ENCODE data around the gene C19orf25. TPM values are rescaled to one million over a fixed set of nuclear protein-coding genes. Genes with fewer than 3 reads are reported as not detected.
A peak's percentile ranks its signal among the peaks of the same experiment; 100 is the strongest.

The C19orf25 gene
- total RNA-seq, 1 donor from 2014 or later, result 37.1 TPM

- H3K4me1 Mint-ChIP-seq (ENCODE audit: low read depth), result no peaks in the 10 kb centered on the region
- peaks cover 5% of the 10 kb centered on the region for H3K27me3 Mint-ChIP-seq (ENCODE audit: insufficient read depth)
- H3K9me3 Mint-ChIP-seq, result no peaks in the 10 kb centered on the region
- H3K27ac Mint-ChIP-seq, result no peak overlapping the region
- no peak overlapping the region for H3K4me3 Mint-ChIP-seq
- H3K36me3 Mint-ChIP-seq (ENCODE audit: low read depth), result no peaks in the 10 kb centered on the region
- no peak for DNase-seq (ENCODE audit: low spot score)
- intact Hi-C loops (cut with micrococcal nuclease), result no loop called here
Measured at GRCh38 chr19:1497578-1498235, 18.7 kb upstream of the C19orf25 start.

- peaks cover 2% of the 10 kb centered on the region for H3K4me1 Mint-ChIP-seq (ENCODE audit: low read depth)
- no peak overlapping the region for H3K27ac Mint-ChIP-seq
- no peaks in the 10 kb centered on the region for H3K9me3 Mint-ChIP-seq
- intact Hi-C loops (cut with micrococcal nuclease), result no loop called here
- H3K4me3 Mint-ChIP-seq, result no peak overlapping the region
- no peaks in the 10 kb centered on the region for H3K36me3 Mint-ChIP-seq (ENCODE audit: low read depth)
- peaks cover 3% of the 10 kb centered on the region for H3K27me3 Mint-ChIP-seq (ENCODE audit: insufficient read depth)
- DNase-seq (ENCODE audit: low spot score), result no peak
Measured at GRCh38 chr19:1496714-1497577, 17.9 kb upstream of the C19orf25 start.

GRCh38 chr19:1495799-1496713, 17.0 kb upstream of the C19orf25 start:
- Mint-ChIP-seq H3K4me1 (ENCODE audit: low read depth) (peaks cover 6% of the 10 kb centered on the region), H3K9me3 (no peaks in the 10 kb centered on the region), H3K27me3 (ENCODE audit: insufficient read depth) (peaks cover 6% of the 10 kb centered on the region), H3K36me3 (ENCODE audit: low read depth) (no peaks in the 10 kb centered on the region), H3K4me3 (no peak overlapping the region), H3K27ac (no peak overlapping the region)
- no peak for DNase-seq (ENCODE audit: low spot score)
- intact Hi-C loops (cut with micrococcal nuclease), result no loop called here

- Mint-ChIP-seq H3K36me3 (ENCODE audit: low read depth) (no peaks in the 10 kb centered on the region), H3K4me1 (ENCODE audit: low read depth) (peaks cover 11% of the 10 kb centered on the region), H3K4me3 (no peak overlapping the region), H3K27me3 (ENCODE audit: insufficient read depth) (peaks cover 6% of the 10 kb centered on the region), H3K9me3 (no peaks in the 10 kb centered on the region), H3K27ac (no peak overlapping the region)
- DNase-seq (ENCODE audit: low spot score), result no peak
- intact Hi-C loops (cut with micrococcal nuclease), result no loop called here
Measured at GRCh38 chr19:1495051-1495798, 16.2 kb upstream of the C19orf25 start.

- peaks cover 6% of the 10 kb centered on the region for H3K27me3 Mint-ChIP-seq (ENCODE audit: insufficient read depth)
- intact Hi-C loops (cut with micrococcal nuclease), result loop anchor here (5.0 kb wide), 1 partner anchor 368 kb away; the partner anchor contains the start of gene KLF16
- H3K36me3 Mint-ChIP-seq (ENCODE audit: low read depth), result no peaks in the 10 kb centered on the region
- no peak overlapping the region for H3K27ac Mint-ChIP-seq
- DNase-seq (ENCODE audit: low spot score), result no peak
- H3K9me3 Mint-ChIP-seq, result no peaks in the 10 kb centered on the region
- H3K4me1 Mint-ChIP-seq (ENCODE audit: low read depth), result peaks cover 11% of the 10 kb centered on the region
- H3K4me3 Mint-ChIP-seq, result no peak overlapping the region
Measured at GRCh38 chr19:1494115-1494815, 15.2 kb upstream of the C19orf25 start.

- Mint-ChIP-seq H3K9me3 (no peaks in the 10 kb centered on the region), H3K36me3 (ENCODE audit: low read depth) (no peaks in the 10 kb centered on the region), H3K4me3 (peak overlapping the region; percentile 81), H3K27ac (no peak overlapping the region), H3K4me1 (ENCODE audit: low read depth) (peaks cover 11% of the 10 kb centered on the region), H3K27me3 (ENCODE audit: insufficient read depth) (peaks cover 6% of the 10 kb centered on the region)
- intact Hi-C loops (cut with micrococcal nuclease), result loop anchor here (5.0 kb wide), 1 partner anchor 370 kb away; the partner anchor contains the start of gene KLF16
- no peak for DNase-seq (ENCODE audit: low spot score)
Measured at GRCh38 chr19:1492474-1493006, 13.5 kb upstream of the C19orf25 start.

GRCh38 chr19:1491849-1492170, 12.8 kb upstream of the C19orf25 start:
- H3K27ac Mint-ChIP-seq, result peak overlapping the region; percentile 21
- H3K27me3 Mint-ChIP-seq (ENCODE audit: insufficient read depth), result peaks cover 6% of the 10 kb centered on the region
- intact Hi-C loops (cut with micrococcal nuclease), result loop anchor here (2.0 to 5.0 kb wide), 5 partner anchors 21 to 370 kb away; partner anchors contain the start of genes DAZAP1, KLF16, MBD3 and TCF3
- no peaks in the 10 kb centered on the region for H3K36me3 Mint-ChIP-seq (ENCODE audit: low read depth)
- peaks cover 11% of the 10 kb centered on the region for H3K4me1 Mint-ChIP-seq (ENCODE audit: low read depth)
- DNase-seq (ENCODE audit: low spot score), result no peak
- peak overlapping the region; percentile 81 for H3K4me3 Mint-ChIP-seq
- no peaks in the 10 kb centered on the region for H3K9me3 Mint-ChIP-seq

GRCh38 chr19:1491114-1491848, 12.3 kb upstream of the C19orf25 start, which contains the start of gene REEP6:
Gene REEP6 (plus strand): TSS chr19:1491181. CDS start chr19:1491270, 89 bp downstream.
- no peaks in the 10 kb centered on the region for H3K9me3 Mint-ChIP-seq
- peaks cover 11% of the 10 kb centered on the region for H3K4me1 Mint-ChIP-seq (ENCODE audit: low read depth)
- intact Hi-C loops (cut with micrococcal nuclease), result loop anchor here (2.0 to 5.0 kb wide), 5 partner anchors 20 to 371 kb away; partner anchors contain the start of genes DAZAP1, KLF16, MBD3 and TCF3

GRCh38 chr19:1490311-1491113, 11.5 kb upstream of the C19orf25 start, which contains the start of gene PCSK4:
Gene PCSK4 (minus strand): TSS chr19:1490350. CDS start chr19:1490346, 4 bp downstream.
- intact Hi-C loops (cut with micrococcal nuclease), result loop anchor here (1.0 to 5.0 kb wide), 12 partner anchors 11 to 606 kb away; partner anchors contain the start of genes ADAMTSL5, ATP8B3, C19orf25 and CIRBP
- no peaks in the 10 kb centered on the region for H3K36me3 Mint-ChIP-seq (ENCODE audit: low read depth)
- peak within 1 kb of the TSS; percentile 74 for H3K27ac Mint-ChIP-seq
- no peaks in the 10 kb centered on the region for H3K9me3 Mint-ChIP-seq
- peak within 1 kb of the TSS; percentile 82 for H3K4me3 Mint-ChIP-seq
- peak; percentile 93 for DNase-seq (ENCODE audit: low spot score)
- peaks cover 11% of the 10 kb centered on the region for H3K4me1 Mint-ChIP-seq (ENCODE audit: low read depth)
- peaks cover 6% of the 10 kb centered on the region for H3K27me3 Mint-ChIP-seq (ENCODE audit: insufficient read depth)

More at GRCh38 chr19:1491114-1491848, 12.3 kb upstream of the C19orf25 start, which contains the start of gene REEP6:
- H3K4me3 Mint-ChIP-seq, result peak within 1 kb of the TSS; percentile 82
- no peaks in the 10 kb centered on the region for H3K36me3 Mint-ChIP-seq (ENCODE audit: low read depth)
- peaks cover 6% of the 10 kb centered on the region for H3K27me3 Mint-ChIP-seq (ENCODE audit: insufficient read depth)
- DNase-seq (ENCODE audit: low spot score), result no peak
- H3K27ac Mint-ChIP-seq, result peak within 1 kb of the TSS; percentile 74
